ENCODE data around the gene WDR37. TPM values are rescaled to one million over a fixed set of nuclear protein-coding genes. Genes with fewer than 3 reads are reported as not detected.

The WDR37 gene
- total and polyA plus RNA-seq, 2 donors (not counting 1 experiment from before 2014, with no cell fraction given) = 17.3 to 33.2 TPM

- Mint-ChIP-seq H3K27ac (peak overlapping the region; percentile 10), H3K27me3 (no peaks in the 10 kb centered on the region), H3K4me1 (no peaks in the 10 kb centered on the region), H3K4me3 (no peak overlapping the region), H3K9me3 (ENCODE audit: insufficient read depth) (no peaks in the 10 kb centered on the region)
- H3K36me3 ChIP-seq (replicated peaks in 1 of 2; ENCODE audit: control extremely low read depth in 1 of 2, control insufficient read depth in 1 of 2, extremely low read depth in 1 of 2, insufficient read depth in 2 of 2, low read length in 1 of 2) = peaks cover 9 to 84% of the 10 kb centered on the region in 2 experiments
- no peak for DNase-seq
- no peaks in the 10 kb centered on the region for H3K9me3 ChIP-seq (ENCODE audit: control extremely low read depth in 1 of 3, control insufficient read depth in 2 of 3, insufficient read depth in 1 of 3, low read length in 2 of 3)
- WGBS (ENCODE audit: insufficient coverage) = 97% methylated on average over 26 of the region's 28 CpGs
- peaks cover 26% of the 10 kb centered on the region for H4K20me1 ChIP-seq (ENCODE audit: control insufficient read depth, insufficient read depth, low read length, poor library complexity, severe bottlenecking)
- H3K79me2 ChIP-seq (ENCODE audit: control insufficient read depth, insufficient read depth, low read length) = peaks cover 31% of the 10 kb centered on the region
- no peak for ATAC-seq (ENCODE audit: low read depth)
- intact Hi-C loops (cut with micrococcal nuclease) = no loop called here
- CTCF ChIA-PET = interaction anchor here (0.6 kb wide), 1 partner anchor 13 kb away, joined by 3 read pairs; no protein-coding TSS in a partner anchor
- no peaks in the 10 kb centered on the region for H3K27me3 ChIP-seq (replicated peaks in 1 of 4; ENCODE audit: control extremely low read depth in 1 of 4, control insufficient read depth in 3 of 4, insufficient read depth in 4 of 4, low read length in 3 of 4)
- H3K4me1 ChIP-seq (ENCODE audit: control insufficient read depth in 2 of 2, insufficient read depth in 2 of 2, low read length in 2 of 2) = no peaks in the 10 kb centered on the region
- no peak overlapping the region for H3K9ac ChIP-seq (ENCODE audit: low read length)
- H3K27ac ChIP-seq (ENCODE audit: low read length in 2 of 2) = no peak overlapping the region
- H3K4me3 ChIP-seq (ENCODE audit: control extremely low read depth in 1 of 5, extremely low read depth in 1 of 5, insufficient read depth in 1 of 5, low read depth in 2 of 5, low read length in 4 of 5) = no peak overlapping the region
- no peak overlapping the region for H2AFZ ChIP-seq (ENCODE audit: insufficient read depth, low read depth, low read length, poor library complexity, severe bottlenecking)
- TF ChIP-seq CTCF (IDR thresholded peaks at IDR 0.05) = no peak
- TF ChIP-seq EZH2 (IDR thresholded peaks at IDR 0.05; ENCODE audit: borderline replicate concordance, insufficient read depth, low read depth, low read length, poor library complexity, severe bottlenecking) = no peak
- POLR2A ChIA-PET = no interaction called here
- H3K4me2 ChIP-seq (replicated peaks; ENCODE audit: low read depth, low read length, poor library complexity, severe bottlenecking) = no peak overlapping the region
Observed at GRCh38 chr10:1084011-1084950, 28.1 kb downstream of the WDR37 start.

GRCh38 chr10:1085258-1085657 lies 29.1 kb downstream of the WDR37 start:
- CTCF ChIA-PET = no interaction called here
- Mint-ChIP-seq H3K27me3 (no peaks in the 10 kb centered on the region), H3K4me3 (no peak overlapping the region), H3K9me3 (ENCODE audit: insufficient read depth) (no peaks in the 10 kb centered on the region), H3K27ac (no peak overlapping the region), H3K4me1 (no peaks in the 10 kb centered on the region)
- intact Hi-C loops (cut with micrococcal nuclease) = no loop called here
- Histone ChIP-seq H3K4me3 (ENCODE audit: control extremely low read depth in 1 of 5, extremely low read depth in 1 of 5, insufficient read depth in 1 of 5, low read depth in 2 of 5, low read length in 4 of 5) (no peak overlapping the region), H3K9me3 (ENCODE audit: control extremely low read depth in 1 of 3, control insufficient read depth in 2 of 3, insufficient read depth in 1 of 3, low read length in 2 of 3) (no peaks in the 10 kb centered on the region), H3K27ac (ENCODE audit: low read length in 2 of 2) (no peak overlapping the region), H4K20me1 (ENCODE audit: control insufficient read depth, insufficient read depth, low read length, poor library complexity, severe bottlenecking) (peaks cover 26% of the 10 kb centered on the region), H3K27me3 (replicated peaks in 1 of 4; ENCODE audit: control extremely low read depth in 1 of 4, control insufficient read depth in 3 of 4, insufficient read depth in 4 of 4, low read length in 3 of 4) (no peaks in the 10 kb centered on the region), H3K36me3 (replicated peaks in 1 of 2; ENCODE audit: control extremely low read depth in 1 of 2, control insufficient read depth in 1 of 2, extremely low read depth in 1 of 2, insufficient read depth in 2 of 2, low read length in 1 of 2) (peaks cover 9 to 83% of the 10 kb centered on the region in 2 experiments), H3K9ac (ENCODE audit: low read length) (no peak overlapping the region), H3K4me1 (ENCODE audit: control insufficient read depth in 2 of 2, insufficient read depth in 2 of 2, low read length in 2 of 2) (no peaks in the 10 kb centered on the region), H2AFZ (ENCODE audit: insufficient read depth, low read depth, low read length, poor library complexity, severe bottlenecking) (no peak overlapping the region), H3K4me2 (replicated peaks; ENCODE audit: low read depth, low read length, poor library complexity, severe bottlenecking) (no peak overlapping the region), H3K79me2 (ENCODE audit: control insufficient read depth, insufficient read depth, low read length) (peaks cover 34% of the 10 kb centered on the region)
- no peak for ATAC-seq (ENCODE audit: low read depth)
- DNase-seq = no peak
- TF ChIP-seq EZH2 (IDR thresholded peaks at IDR 0.05; ENCODE audit: borderline replicate concordance, insufficient read depth, low read depth, low read length, poor library complexity, severe bottlenecking) (no peak), CTCF (IDR thresholded peaks at IDR 0.05) (no peak)
- POLR2A ChIA-PET = no interaction called here
- WGBS (ENCODE audit: insufficient coverage) = 100% methylated on average over 2 of the region's 4 CpGs

Data from B cell (primary cell).